Measurements from ENCODE around the gene MCL1.
A peak's percentile ranks its signal among the peaks of the same experiment; 100 is the strongest.

The MCL1 gene

DNA sequence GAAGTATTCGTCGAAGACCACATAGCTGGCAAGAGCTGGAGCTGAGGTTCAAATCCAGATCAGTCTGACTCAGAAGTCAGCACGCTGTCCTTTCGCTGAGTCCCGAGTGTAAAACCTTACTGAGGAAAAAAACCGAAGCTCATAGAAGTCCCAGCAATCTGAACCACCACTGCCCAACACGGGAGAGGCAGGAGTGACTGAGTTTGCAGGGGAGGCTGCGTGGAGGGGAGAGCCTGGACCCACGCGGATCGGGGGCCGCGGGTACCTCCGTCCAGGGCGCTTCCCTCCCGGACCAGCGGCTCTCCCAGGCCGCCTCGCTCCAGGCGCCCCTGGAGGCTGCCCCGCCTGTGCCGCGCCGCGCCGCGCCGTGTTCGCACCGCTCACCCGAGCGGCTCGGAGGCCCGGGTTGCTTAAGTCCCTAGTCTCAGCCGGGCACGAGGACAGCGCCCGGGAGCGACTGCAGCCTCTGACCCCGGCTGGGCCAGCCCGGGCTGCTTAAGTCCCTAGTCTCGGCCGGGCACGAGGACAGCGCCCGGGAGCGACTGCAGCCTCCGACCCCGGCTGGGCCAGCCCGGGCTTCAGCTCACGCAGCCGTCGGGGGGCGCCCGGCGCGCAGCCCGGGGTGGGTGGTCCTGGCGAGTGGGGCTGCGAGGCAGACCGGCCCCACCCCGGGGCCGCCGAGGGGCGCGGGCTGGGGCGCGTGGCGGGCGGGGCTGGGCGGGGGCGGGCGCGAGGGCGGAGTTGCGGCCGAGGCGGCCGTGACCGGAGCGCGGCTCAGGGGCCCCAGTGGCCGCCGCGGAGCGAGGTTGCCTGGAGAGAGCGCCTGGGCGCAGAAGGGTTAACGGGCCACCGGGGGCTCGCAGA is 30.5 kb downstream of the MCL1 start, which contains the start of gene ADAMTSL4:
TSS of gene ADAMTSL4 (plus strand) at position 777 of the 864 bp plus-strand sequence. CDS start 2,881 bp downstream, outside the sequence.
- Histone ChIP-seq H3K4ac (ENCODE audit: low read length) (no peak within 1 kb of the TSS), H2BK15ac (ENCODE audit: low read length) (no peak within 1 kb of the TSS), H2BK120ac (ENCODE audit: low read depth, low read length) (peak within 1 kb of the TSS; percentile 78), H3K4me1 (ENCODE audit: control insufficient read depth in 2 of 2, insufficient read depth in 1 of 2, low read depth in 1 of 2, low read length in 2 of 2) (peaks cover 9 to 13% of the 10 kb centered on the region in 2 donors), H2BK12ac (ENCODE audit: low read length) (no peak within 1 kb of the TSS), H3K4me3 (ENCODE audit: low read length in 2 of 2) (peak within 1 kb of the TSS; percentile 55 to 78), H2AFZ (ENCODE audit: low read length) (peak within 1 kb of the TSS; percentile 93), H3K27ac (replicated peaks; ENCODE audit: low read length) (no peak within 1 kb of the TSS), H3K79me1 (ENCODE audit: low read depth, low read length) (no peaks in the 10 kb centered on the region), H2AK5ac (ENCODE audit: low read depth, low read length) (peak within 1 kb of the TSS; percentile 79), H3K9ac (ENCODE audit: low read depth, low read length, poor library complexity) (peak within 1 kb of the TSS; percentile 80), H4K8ac (ENCODE audit: low read depth, low read length) (peak within 1 kb of the TSS; percentile 10), H3K9me3 (replicated peaks in 1 of 2; ENCODE audit: control insufficient read depth in 2 of 2, insufficient read depth in 1 of 2, low read depth in 1 of 2, low read length in 2 of 2) (no peaks in the 10 kb centered on the region), H3K23ac (ENCODE audit: low read depth, low read length, poor library complexity) (peak within 1 kb of the TSS; percentile 77), H4K91ac (ENCODE audit: low read depth, low read length, poor library complexity) (no peak within 1 kb of the TSS), H3K18ac (ENCODE audit: low read length) (peak within 1 kb of the TSS; percentile 92), H3K14ac (ENCODE audit: low read length) (peak within 1 kb of the TSS; percentile 47), H3K4me2 (ENCODE audit: insufficient read depth, low read length, poor library complexity, severe bottlenecking) (peak within 1 kb of the TSS; percentile 98), H3K27me3 (ENCODE audit: control insufficient read depth in 3 of 3, insufficient read depth in 3 of 3, low read depth in 1 of 3, low read length in 3 of 3) (peaks cover 0 to 18% (median 0%) of the 10 kb centered on the region in 3 experiments), H3K36me3 (replicated peaks in 1 of 2; ENCODE audit: control insufficient read depth in 2 of 2, insufficient read depth in 2 of 2, low read length in 2 of 2) (no peaks in the 10 kb centered on the region), H2BK5ac (ENCODE audit: low read length) (peak within 1 kb of the TSS; percentile 0)
- DNase-seq (ENCODE audit: low spot score), result no peak
- no CpG with 5 or more reads among the region's 91 CpGs for WGBS, 2 donors (ENCODE audit: extremely low coverage in 2 of 2, insufficient read length in 2 of 2, insufficient replicate concordance in 1 of 2)

DNA sequence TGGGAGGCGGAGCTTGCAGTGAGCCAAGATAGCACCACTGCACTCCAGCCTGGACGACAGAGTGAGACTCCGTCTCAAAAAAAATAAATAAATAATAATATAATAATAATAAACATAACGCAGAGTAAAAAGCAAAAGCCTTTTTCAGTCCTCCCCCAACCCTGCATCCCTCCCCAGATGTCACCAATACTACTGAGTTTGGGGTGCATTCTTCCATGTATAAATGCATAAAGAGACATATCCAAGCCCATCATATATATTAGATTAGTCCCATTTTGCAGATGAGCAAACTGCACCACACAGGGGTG is 31.1 kb downstream of the MCL1 start:
- Histone ChIP-seq H3K4me3 (ENCODE audit: low read length in 2 of 2) (peak overlapping the region in 1 of 2 donors; percentile 55), H3K79me1 (ENCODE audit: low read depth, low read length) (no peaks in the 10 kb centered on the region), H2BK5ac (ENCODE audit: low read length) (peak overlapping the region; percentile 0), H3K9ac (ENCODE audit: low read depth, low read length, poor library complexity) (no peak overlapping the region), H3K18ac (ENCODE audit: low read length) (peak overlapping the region; percentile 60), H3K9me3 (replicated peaks in 1 of 2; ENCODE audit: control insufficient read depth in 2 of 2, insufficient read depth in 1 of 2, low read depth in 1 of 2, low read length in 2 of 2) (no peaks in the 10 kb centered on the region), H3K27me3 (ENCODE audit: control insufficient read depth in 3 of 3, insufficient read depth in 3 of 3, low read depth in 1 of 3, low read length in 3 of 3) (peaks cover 0 to 18% (median 0%) of the 10 kb centered on the region in 3 experiments), H3K4ac (ENCODE audit: low read length) (no peak overlapping the region), H3K36me3 (replicated peaks in 1 of 2; ENCODE audit: control insufficient read depth in 2 of 2, insufficient read depth in 2 of 2, low read length in 2 of 2) (no peaks in the 10 kb centered on the region), H2AK5ac (ENCODE audit: low read depth, low read length) (no peak overlapping the region), H2AFZ (ENCODE audit: low read length) (peak overlapping the region; percentile 93), H4K8ac (ENCODE audit: low read depth, low read length) (no peak overlapping the region), H3K4me2 (ENCODE audit: insufficient read depth, low read length, poor library complexity, severe bottlenecking) (peak overlapping the region; percentile 98), H3K23ac (ENCODE audit: low read depth, low read length, poor library complexity) (no peak overlapping the region), H3K14ac (ENCODE audit: low read length) (no peak overlapping the region), H2BK120ac (ENCODE audit: low read depth, low read length) (no peak overlapping the region), H2BK12ac (ENCODE audit: low read length) (no peak overlapping the region), H2BK15ac (ENCODE audit: low read length) (no peak overlapping the region), H3K4me1 (ENCODE audit: control insufficient read depth in 2 of 2, insufficient read depth in 1 of 2, low read depth in 1 of 2, low read length in 2 of 2) (peaks cover 14 to 18% of the 10 kb centered on the region in 2 donors), H3K27ac (replicated peaks; ENCODE audit: low read length) (no peak overlapping the region), H4K91ac (ENCODE audit: low read depth, low read length, poor library complexity) (no peak overlapping the region)
- no peak for DNase-seq (ENCODE audit: low spot score)
- WGBS, 2 donors (ENCODE audit: extremely low coverage in 2 of 2, insufficient read length in 2 of 2, insufficient replicate concordance in 1 of 2), result no CpG with 5 or more reads among the region's 4 CpGs

DNA sequence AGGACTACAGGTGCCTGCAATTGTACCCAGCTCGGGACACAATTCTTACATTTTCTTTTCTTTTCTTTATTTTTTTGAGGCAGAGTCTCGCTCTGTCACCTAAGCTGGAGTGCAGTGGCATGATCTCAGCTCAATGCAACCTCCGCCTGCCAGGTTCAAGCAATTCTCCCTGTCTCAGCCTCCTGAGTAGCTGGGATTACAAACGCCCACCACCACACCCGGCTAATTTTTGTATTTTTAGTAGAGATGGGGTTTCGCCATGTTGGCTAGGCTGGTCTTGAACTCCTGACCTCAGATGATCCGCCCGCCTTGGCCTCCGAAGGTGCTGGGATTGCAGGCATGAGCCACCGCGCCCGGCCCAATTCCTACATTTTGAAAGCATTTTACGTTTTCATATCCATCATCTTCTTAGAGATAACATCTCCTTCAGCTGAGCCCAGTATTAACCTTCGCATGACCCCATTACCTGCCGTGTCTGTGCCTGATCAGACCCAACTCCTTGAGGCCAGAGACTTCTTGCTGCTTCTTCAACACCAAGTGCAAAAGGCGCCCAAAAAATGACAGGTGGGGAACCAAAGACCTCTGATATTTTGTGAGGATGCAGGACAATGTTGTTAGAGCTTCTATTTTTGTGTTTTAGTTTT is 33.0 kb downstream of the MCL1 start:
- no peak overlapping the region for H4K91ac ChIP-seq (ENCODE audit: low read depth, low read length, poor library complexity)
- no peak overlapping the region for H3K18ac ChIP-seq (ENCODE audit: low read length)
- H3K14ac ChIP-seq (ENCODE audit: low read length), result no peak overlapping the region

DNA sequence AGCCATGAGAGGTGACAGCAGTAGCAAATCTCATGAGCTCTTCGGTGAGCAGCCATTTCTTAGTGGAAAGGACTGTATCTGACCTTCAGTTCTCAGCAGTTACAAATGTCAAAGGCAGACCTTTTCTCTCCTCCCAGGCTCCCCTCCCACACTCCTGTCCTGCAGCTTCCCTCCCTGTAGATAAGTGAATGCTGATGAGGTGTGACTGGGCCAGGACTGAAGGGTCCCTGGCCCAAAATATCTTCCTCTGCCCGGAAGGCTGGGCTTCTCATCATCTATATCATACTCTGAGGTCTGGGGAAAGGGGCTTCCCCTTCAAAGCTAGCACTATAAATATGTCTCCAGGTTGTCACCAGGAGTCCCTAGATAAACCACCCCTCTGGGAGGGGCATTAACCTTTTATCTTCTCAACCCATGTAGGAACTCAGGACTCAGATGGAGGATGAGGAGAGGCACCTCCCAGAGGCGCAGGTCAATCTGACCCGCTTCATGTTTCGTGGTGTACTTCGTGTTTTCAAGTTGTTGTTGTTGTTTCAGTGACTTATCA is 33.9 kb downstream of the MCL1 start:
- H3K4ac ChIP-seq (ENCODE audit: low read length), result no peak overlapping the region
- H3K9me3 ChIP-seq (replicated peaks in 1 of 2; ENCODE audit: control insufficient read depth in 2 of 2, insufficient read depth in 1 of 2, low read depth in 1 of 2, low read length in 2 of 2), result no peaks in the 10 kb centered on the region
- no peak overlapping the region for H3K27ac ChIP-seq (replicated peaks; ENCODE audit: low read length)
- no peak overlapping the region for H2BK120ac ChIP-seq (ENCODE audit: low read depth, low read length)
- no peak overlapping the region for H3K4me3 ChIP-seq (ENCODE audit: low read length in 2 of 2)
- no peak overlapping the region for H2BK12ac ChIP-seq (ENCODE audit: low read length)
- H3K27me3 ChIP-seq (ENCODE audit: control insufficient read depth in 3 of 3, insufficient read depth in 3 of 3, low read depth in 1 of 3, low read length in 3 of 3), result peaks cover 0 to 15% (median 0%) of the 10 kb centered on the region in 3 experiments
- H3K14ac ChIP-seq (ENCODE audit: low read length), result no peak overlapping the region
- H2AK5ac ChIP-seq (ENCODE audit: low read depth, low read length), result peak overlapping the region; percentile 46
- H4K8ac ChIP-seq (ENCODE audit: low read depth, low read length), result no peak overlapping the region
- DNase-seq (ENCODE audit: low spot score), result no peak
- H3K79me1 ChIP-seq (ENCODE audit: low read depth, low read length), result no peaks in the 10 kb centered on the region
- H2BK5ac ChIP-seq (ENCODE audit: low read length), result no peak overlapping the region
- H4K91ac ChIP-seq (ENCODE audit: low read depth, low read length, poor library complexity), result no peak overlapping the region
- H3K23ac ChIP-seq (ENCODE audit: low read depth, low read length, poor library complexity), result no peak overlapping the region
- no peak overlapping the region for H2AFZ ChIP-seq (ENCODE audit: low read length)
- H3K18ac ChIP-seq (ENCODE audit: low read length), result no peak overlapping the region
- WGBS, 2 donors (ENCODE audit: extremely low coverage in 2 of 2, insufficient read length in 2 of 2, insufficient replicate concordance in 1 of 2), result no CpG with 5 or more reads among the region's 6 CpGs
- H2BK15ac ChIP-seq (ENCODE audit: low read length), result no peak overlapping the region
- peaks cover 7 to 10% of the 10 kb centered on the region in 2 donors for H3K4me1 ChIP-seq (ENCODE audit: control insufficient read depth in 2 of 2, insufficient read depth in 1 of 2, low read depth in 1 of 2, low read length in 2 of 2)
- no peaks in the 10 kb centered on the region for H3K36me3 ChIP-seq (replicated peaks in 1 of 2; ENCODE audit: control insufficient read depth in 2 of 2, insufficient read depth in 2 of 2, low read length in 2 of 2)
- no peak overlapping the region for H3K9ac ChIP-seq (ENCODE audit: low read depth, low read length, poor library complexity)
- no peak overlapping the region for H3K4me2 ChIP-seq (ENCODE audit: insufficient read depth, low read length, poor library complexity, severe bottlenecking)

More for the DNA sequence above, 33.0 kb downstream of the MCL1 start:
- no peak overlapping the region for H2AFZ ChIP-seq (ENCODE audit: low read length)
- H3K4me3 ChIP-seq (ENCODE audit: low read length in 2 of 2), result no peak overlapping the region
- H2BK120ac ChIP-seq (ENCODE audit: low read depth, low read length), result no peak overlapping the region
- no peak overlapping the region for H3K27ac ChIP-seq (replicated peaks; ENCODE audit: low read length)
- H2BK15ac ChIP-seq (ENCODE audit: low read length), result no peak overlapping the region
- peak overlapping the region; percentile 85 for H3K23ac ChIP-seq (ENCODE audit: low read depth, low read length, poor library complexity)
- H4K8ac ChIP-seq (ENCODE audit: low read depth, low read length), result no peak overlapping the region
- H3K36me3 ChIP-seq (replicated peaks in 1 of 2; ENCODE audit: control insufficient read depth in 2 of 2, insufficient read depth in 2 of 2, low read length in 2 of 2), result no peaks in the 10 kb centered on the region
- peaks cover 7 to 10% of the 10 kb centered on the region in 2 donors for H3K4me1 ChIP-seq (ENCODE audit: control insufficient read depth in 2 of 2, insufficient read depth in 1 of 2, low read depth in 1 of 2, low read length in 2 of 2)
- H3K27me3 ChIP-seq (ENCODE audit: control insufficient read depth in 3 of 3, insufficient read depth in 3 of 3, low read depth in 1 of 3, low read length in 3 of 3), result peaks cover 0 to 15% (median 0%) of the 10 kb centered on the region in 3 experiments
- no peak overlapping the region for H2BK12ac ChIP-seq (ENCODE audit: low read length)
- no CpG with 5 or more reads among the region's 16 CpGs for WGBS, 2 donors (ENCODE audit: extremely low coverage in 2 of 2, insufficient read length in 2 of 2, insufficient replicate concordance in 1 of 2)
- H3K79me1 ChIP-seq (ENCODE audit: low read depth, low read length), result no peaks in the 10 kb centered on the region
- no peak overlapping the region for H3K4ac ChIP-seq (ENCODE audit: low read length)
- H3K9ac ChIP-seq (ENCODE audit: low read depth, low read length, poor library complexity), result no peak overlapping the region
- DNase-seq (ENCODE audit: low spot score), result no peak
- no peak overlapping the region for H2AK5ac ChIP-seq (ENCODE audit: low read depth, low read length)
- H3K4me2 ChIP-seq (ENCODE audit: insufficient read depth, low read length, poor library complexity, severe bottlenecking), result no peak overlapping the region
- H2BK5ac ChIP-seq (ENCODE audit: low read length), result no peak overlapping the region
- H3K9me3 ChIP-seq (replicated peaks in 1 of 2; ENCODE audit: control insufficient read depth in 2 of 2, insufficient read depth in 1 of 2, low read depth in 1 of 2, low read length in 2 of 2), result no peaks in the 10 kb centered on the region

All from neuronal stem cell (in vitro differentiated cells).